Muscle of leg (tissue), 11 donors: Measurements from ENCODE around the gene ZNF622. TPM values are rescaled to one million over a fixed set of nuclear protein-coding genes. Genes with fewer than 3 reads are reported as not detected.
"Not testable (repeated sequence)": the region's sequence is repeated elsewhere in the genome, so short reads cannot be mapped to it uniquely, and the experiment has no call there.

Experiments used
- DNase-seq: peaks from one replicate; pipeline ENCODE4 v3.0.0; 2013
- H3K27ac ChIP-seq: one replicate; pipeline ENCODE4 v1.5.1; 2013; ENCODE audit warnings: mild to moderate bottlenecking, low read length, control low read depth
- H3K27me3 ChIP-seq: one replicate; pipeline ENCODE4 v1.6.1; 2013; ENCODE audit warnings: low read length; ENCODE audit not compliant: control insufficient read depth, insufficient read depth
- H3K36me3 ChIP-seq: one replicate; pipeline ENCODE4 v1.6.1; 2013; ENCODE audit warnings: low read length; ENCODE audit not compliant: control insufficient read depth, insufficient read depth
- H3K4me1 ChIP-seq: one replicate; pipeline ENCODE4 v1.6.1; 2013; ENCODE audit warnings: low read length; ENCODE audit not compliant: control insufficient read depth, insufficient read depth
- H3K4me3 ChIP-seq: one replicate; pipeline ENCODE4 v1.5.1; 2013; ENCODE audit warnings: low read length, control low read depth
- H3K9me3 ChIP-seq: replicated peaks from 2 replicates; pipeline ENCODE4 v1.6.1; 2013; ENCODE audit warnings: low read depth, low read length; ENCODE audit not compliant: control insufficient read depth
- WGBS: methylation state at CpG from one replicate; pipeline ENCODE4 v1.1.5; 2013; ENCODE audit warnings: missing lambda C conversion rate; ENCODE audit not compliant: insufficient coverage; 5-methylcytosine and 5-hydroxymethylcytosine counted together
- polyA plus RNA-seq, 8 donors: library from polyadenylated mRNA; unstranded; fragments of 120-200 nt; gene quantifications; one replicate each; pipeline versions ENCODE4 v1.2.1 to v1.2.3, GENCODE V29; 2013; ENCODE audit warnings: inconsistent platforms in 1 of 8, low replicate concordance in 1 of 8; ENCODE audit not compliant: insufficient read length in 8 of 8, insufficient read depth in 1 of 8
- total RNA-seq: library from RNA; stranded (reverse); fragments of 120-200 nt; gene quantifications from one replicate; pipeline ENCODE4 v1.2.4, GENCODE V29; 2013

Gene ZNF622
- total and polyA plus RNA-seq, 9 donors: 20.8 to 23.1 (median 22.0) TPM

DNA sequence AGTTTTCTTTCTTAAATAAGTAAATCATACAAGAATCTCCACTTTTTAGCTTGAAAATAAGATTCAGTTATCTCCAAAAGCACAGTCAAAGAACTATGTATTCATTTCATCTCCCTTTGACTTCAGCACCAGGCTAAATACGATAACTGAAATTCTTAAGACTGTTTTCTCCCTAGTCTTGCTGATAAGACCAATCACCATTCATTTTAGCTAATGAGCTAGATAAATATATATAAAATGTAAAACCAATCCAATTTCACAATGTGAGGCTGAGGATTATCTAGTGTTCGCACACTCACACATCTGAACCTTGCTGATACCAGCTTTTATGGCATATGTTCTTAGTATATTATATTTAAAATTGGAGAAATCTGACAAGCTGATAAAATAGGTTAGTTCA lies 17.3 kb upstream of the ZNF622 start:
- no CpG with 5 or more reads among the region's 2 CpGs for WGBS
- H3K27ac ChIP-seq: no peak overlapping the region

DNA sequence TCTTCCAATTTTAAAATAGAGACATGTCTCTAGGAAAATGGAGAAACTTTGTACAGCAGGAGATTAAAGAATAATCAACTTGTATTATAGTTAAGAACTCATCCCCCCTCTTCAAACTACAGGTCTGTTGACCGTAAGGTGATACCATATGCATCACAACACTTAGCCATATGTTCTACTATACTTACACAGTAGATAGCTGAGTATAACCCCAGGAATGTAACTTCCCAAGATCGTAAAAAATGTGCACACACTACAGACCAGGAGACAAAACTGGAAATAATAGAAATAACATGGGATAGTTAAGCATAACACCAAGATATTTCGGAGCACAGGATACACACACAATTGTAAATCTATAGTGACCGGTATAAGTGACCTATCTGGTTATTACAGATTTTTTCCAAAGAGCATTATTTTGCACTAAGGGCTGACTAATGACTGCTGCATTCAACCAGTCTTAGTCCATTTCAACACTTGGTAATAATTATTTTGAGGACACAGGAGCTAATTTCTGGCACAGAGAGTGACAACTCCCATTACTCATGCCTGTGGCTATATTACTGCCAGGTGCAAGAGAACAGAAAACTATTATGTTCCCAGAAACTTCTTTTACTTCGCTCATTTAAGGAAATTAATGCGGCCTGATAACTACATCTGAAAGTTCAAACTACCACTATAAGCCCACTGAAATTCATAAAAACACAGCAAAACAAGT lies 15.4 kb upstream of the ZNF622 start:
- no peaks in the 10 kb centered on the region for H3K27me3 ChIP-seq
- DNase-seq: no peak
- no peaks in the 10 kb centered on the region for H3K9me3 ChIP-seq
- no peak overlapping the region for H3K27ac ChIP-seq
- no peaks in the 10 kb centered on the region for H3K36me3 ChIP-seq
- H3K4me3 ChIP-seq: no peak overlapping the region
- no peaks in the 10 kb centered on the region for H3K4me1 ChIP-seq
- no CpG with 5 or more reads among the region's 6 CpGs for WGBS

More for the DNA sequence above, 17.3 kb upstream of the ZNF622 start:
- H3K4me3 ChIP-seq: no peak overlapping the region
- no peaks in the 10 kb centered on the region for H3K27me3 ChIP-seq
- H3K4me1 ChIP-seq: no peaks in the 10 kb centered on the region
- no peaks in the 10 kb centered on the region for H3K36me3 ChIP-seq
- no peak for DNase-seq
- H3K9me3 ChIP-seq: no peaks in the 10 kb centered on the region

DNA sequence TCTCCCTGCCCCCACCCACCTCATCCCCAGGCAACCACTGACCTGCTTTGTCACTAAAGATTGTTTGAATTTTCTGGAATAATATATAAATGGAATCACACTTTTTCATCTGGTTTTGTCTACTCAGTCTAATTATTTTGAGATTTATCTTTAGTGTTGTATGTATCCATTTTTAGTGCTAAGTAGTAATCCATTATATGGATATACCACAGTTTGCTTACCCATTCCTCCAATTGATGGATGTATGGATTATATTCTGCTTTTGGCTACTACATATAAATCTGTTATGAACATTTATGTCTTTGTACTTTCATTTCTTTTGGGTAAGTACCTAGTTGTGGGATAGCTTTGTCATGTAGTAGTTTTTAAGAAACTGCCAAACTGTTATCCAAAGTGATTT lies 14.5 kb upstream of the ZNF622 start:
- Histone ChIP-seq H3K4me1 (no peaks in the 10 kb centered on the region), H3K9me3 (no peaks in the 10 kb centered on the region), H3K27me3 (no peaks in the 10 kb centered on the region), H3K4me3 (no peak overlapping the region), H3K27ac (no peak overlapping the region), H3K36me3 (no peaks in the 10 kb centered on the region)
- DNase-seq: no peak

DNA sequence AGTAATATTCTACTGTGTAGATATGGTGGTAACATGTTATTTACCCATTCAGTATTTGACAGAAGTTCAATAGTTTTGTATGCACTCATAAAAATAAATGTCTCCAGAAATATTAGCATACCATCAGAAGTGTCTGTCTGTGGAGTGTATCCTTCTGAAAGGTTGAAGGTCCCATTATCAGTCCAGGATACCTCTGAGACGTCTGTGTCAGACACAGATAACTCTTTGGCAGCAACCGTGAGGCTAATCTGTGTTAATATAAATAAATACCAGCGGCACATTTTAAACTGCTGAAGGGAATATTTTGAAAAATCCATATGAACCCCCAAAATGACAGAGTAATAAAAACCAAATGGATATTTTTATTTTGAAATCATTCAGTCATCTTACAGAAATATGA lies 11.9 kb upstream of the ZNF622 start:
- Histone ChIP-seq H3K4me1 (no peaks in the 10 kb centered on the region), H3K4me3 (no peak overlapping the region), H3K27me3 (no peaks in the 10 kb centered on the region), H3K9me3 (no peaks in the 10 kb centered on the region), H3K27ac (no peak overlapping the region), H3K36me3 (no peaks in the 10 kb centered on the region)
- no peak for DNase-seq
- WGBS: no CpG with 5 or more reads among the region's 3 CpGs

DNA sequence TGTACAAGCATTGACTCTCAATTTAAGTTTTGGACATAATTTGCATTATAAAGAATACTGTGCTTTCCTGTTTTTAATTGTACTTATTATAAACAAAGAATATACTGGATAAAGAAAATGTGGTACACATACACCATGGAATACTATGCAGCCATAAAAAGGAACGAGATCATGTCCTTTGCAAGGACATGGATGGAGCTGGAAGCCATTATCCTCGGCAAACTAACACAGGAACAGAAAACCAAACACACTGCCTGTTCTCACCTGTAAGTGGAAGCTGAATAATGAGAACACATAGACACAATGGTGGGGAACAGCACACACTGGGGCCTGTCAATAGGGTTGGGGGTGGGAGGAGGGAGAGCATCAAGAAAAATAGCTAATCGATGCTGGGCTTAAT lies 10.8 kb upstream of the ZNF622 start:
- H3K36me3 ChIP-seq, H3K27ac ChIP-seq, H3K4me1 ChIP-seq, H3K27me3 ChIP-seq, DNase-seq, H3K4me3 ChIP-seq, H3K9me3 ChIP-seq: not testable (repeated sequence)
- no CpG with 5 or more reads among the region's 3 CpGs for WGBS

DNA sequence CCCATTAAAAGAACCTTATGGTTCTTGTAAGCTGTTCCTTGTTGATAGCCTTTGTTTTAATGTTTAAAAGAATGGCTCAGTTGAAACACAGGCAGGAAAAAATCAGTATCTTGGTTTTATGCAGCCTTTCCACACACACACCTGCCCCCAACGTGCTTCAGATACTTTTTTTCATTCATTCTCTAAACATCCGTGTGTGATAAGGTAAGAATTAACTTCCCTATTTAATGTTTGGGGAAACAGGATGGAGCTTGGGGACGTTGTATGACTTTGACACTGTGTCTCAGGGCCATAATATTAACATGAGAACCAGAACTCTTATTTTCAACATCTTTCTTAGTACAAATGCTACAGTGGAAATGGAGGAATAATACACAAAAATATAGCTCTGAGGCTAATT lies 5.8 kb upstream of the ZNF622 start:
- Histone ChIP-seq H3K4me1 (peaks cover 14% of the 10 kb centered on the region), H3K9me3 (no peaks in the 10 kb centered on the region), H3K27ac (no peak overlapping the region), H3K4me3 (no peak overlapping the region), H3K27me3 (no peaks in the 10 kb centered on the region), H3K36me3 (no peaks in the 10 kb centered on the region)
- DNase-seq: no peak
- no CpG with 5 or more reads among the region's 3 CpGs for WGBS

DNA sequence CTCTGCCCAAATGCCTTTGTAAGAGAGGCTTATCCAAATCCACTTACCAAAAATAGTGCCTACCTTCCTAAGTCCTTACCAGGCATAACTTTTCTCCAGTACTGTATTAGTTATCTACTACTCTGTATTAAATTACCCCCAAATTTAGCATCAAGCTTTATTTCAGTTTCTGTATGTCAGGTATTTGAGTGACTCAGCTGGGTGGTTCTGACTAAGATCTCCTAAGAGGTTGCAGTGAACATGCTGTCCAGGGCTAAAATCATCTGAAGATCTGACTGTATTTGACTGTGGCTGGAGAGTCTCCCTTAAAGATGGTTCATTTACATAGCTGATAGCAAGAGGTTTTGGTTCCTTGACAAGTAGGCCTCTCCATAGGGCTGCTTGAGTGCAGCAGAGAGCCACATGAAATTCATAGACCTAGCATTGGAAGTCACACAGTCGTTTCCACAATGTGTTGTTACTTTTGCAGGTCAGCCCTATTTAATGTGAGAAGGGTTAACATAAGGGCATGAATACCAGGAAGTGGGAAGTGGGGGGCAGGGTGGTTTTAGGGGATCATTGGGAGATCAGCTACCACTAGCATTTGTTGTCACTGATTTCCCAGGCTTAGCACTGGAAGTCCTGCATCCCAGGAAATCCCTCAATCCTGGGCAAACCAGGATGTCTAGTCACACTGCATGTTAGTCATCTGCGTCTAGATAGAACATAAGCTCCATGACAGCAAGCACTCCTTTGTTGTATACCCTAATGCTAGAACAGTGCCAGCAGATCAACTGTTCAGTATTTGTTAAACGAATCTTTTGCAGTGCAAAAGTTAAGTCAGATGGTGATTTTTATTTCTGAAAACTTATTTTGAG lies 2.0 kb upstream of the ZNF622 start:
- Histone ChIP-seq H3K4me1 (peaks cover 26% of the 10 kb centered on the region), H3K27ac (no peak overlapping the region), H3K9me3 (no peaks in the 10 kb centered on the region), H3K36me3 (peaks cover 10% of the 10 kb centered on the region), H3K27me3 (no peaks in the 10 kb centered on the region), H3K4me3 (no peak overlapping the region)
- WGBS: 50% methylated on average over 1 of the region's 3 CpGs
- DNase-seq: peak; percentile 24

DNA sequence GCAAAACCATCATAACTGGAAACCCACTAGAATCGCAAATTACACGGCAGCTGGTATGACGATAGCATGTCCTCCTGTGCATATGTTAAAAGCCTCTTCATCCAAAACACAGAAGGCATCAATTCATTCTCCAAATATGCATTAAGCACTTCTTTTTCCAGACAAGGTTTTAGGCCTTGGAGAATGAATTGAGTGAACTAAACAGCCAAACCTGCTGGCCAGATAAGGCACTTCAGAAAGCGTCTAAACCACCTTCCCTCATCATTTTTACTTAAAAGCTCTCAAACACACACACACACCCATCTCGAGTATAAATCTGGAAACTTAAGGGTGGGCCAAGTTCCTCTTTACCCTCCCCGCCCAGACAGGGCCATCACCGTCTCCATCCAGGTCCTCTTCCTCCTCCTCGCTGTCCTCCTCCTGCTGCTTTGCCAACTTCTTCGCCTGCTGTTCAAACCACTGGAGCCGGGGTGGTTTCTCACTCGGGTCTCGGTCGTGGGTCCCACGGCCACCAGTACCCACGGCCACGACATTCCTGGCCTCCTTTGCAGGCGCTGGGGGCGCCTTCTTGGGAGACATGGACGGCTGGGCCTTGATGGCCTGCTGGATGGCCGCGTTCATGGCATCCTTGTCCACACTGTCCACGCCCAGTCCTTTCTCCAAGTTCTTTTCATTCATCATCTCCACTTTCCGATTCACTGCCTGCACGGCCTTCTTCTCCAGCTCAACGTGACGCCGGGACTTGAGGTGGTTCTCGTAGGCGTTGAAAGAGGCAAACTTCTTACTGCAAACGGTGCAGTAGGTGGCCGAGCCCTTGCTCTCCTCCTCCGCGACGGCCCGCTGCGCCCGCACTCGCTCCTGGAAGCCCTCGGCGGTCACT lies 696 bp downstream of the ZNF622 start:
- peaks cover 27% of the 10 kb centered on the region for H3K36me3 ChIP-seq
- H3K4me1 ChIP-seq: peaks cover 31% of the 10 kb centered on the region
- H3K9me3 ChIP-seq: no peaks in the 10 kb centered on the region
- WGBS: 5% methylated on average over 35 of the region's 40 CpGs
- peak overlapping the region; percentile 70 for H3K27ac ChIP-seq
- peak overlapping the region; percentile 92 for H3K4me3 ChIP-seq
- no peaks in the 10 kb centered on the region for H3K27me3 ChIP-seq
- DNase-seq: peak; percentile 16

DNA sequence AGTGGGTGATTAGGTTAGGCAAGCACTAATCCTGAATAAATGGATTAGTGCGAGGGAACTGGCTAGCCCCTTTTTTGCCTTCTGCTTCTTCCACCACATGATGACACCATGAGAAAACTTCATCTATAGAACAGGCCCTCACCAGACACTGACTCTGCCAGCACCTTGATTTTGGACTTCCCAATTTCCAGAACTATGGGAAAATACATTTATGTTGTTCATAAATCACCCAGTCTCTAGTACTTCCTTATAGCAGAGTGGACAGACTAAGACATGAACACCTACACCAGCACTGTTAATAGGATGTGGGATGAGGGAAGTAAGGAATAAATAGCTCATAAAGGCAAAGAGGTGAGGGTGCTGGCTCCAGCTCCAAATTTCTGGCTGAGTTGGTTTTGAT lies 1.4 kb downstream of the ZNF622 start:
- peaks cover 28% of the 10 kb centered on the region for H3K4me1 ChIP-seq
- H3K4me3 ChIP-seq: peak overlapping the region; percentile 92
- H3K36me3 ChIP-seq: peaks cover 27% of the 10 kb centered on the region
- H3K27me3 ChIP-seq: no peaks in the 10 kb centered on the region
- no peak for DNase-seq
- WGBS: no CpG with 5 or more reads among the region's 1 CpG
- no peaks in the 10 kb centered on the region for H3K9me3 ChIP-seq
- H3K27ac ChIP-seq: no peak overlapping the region

DNA sequence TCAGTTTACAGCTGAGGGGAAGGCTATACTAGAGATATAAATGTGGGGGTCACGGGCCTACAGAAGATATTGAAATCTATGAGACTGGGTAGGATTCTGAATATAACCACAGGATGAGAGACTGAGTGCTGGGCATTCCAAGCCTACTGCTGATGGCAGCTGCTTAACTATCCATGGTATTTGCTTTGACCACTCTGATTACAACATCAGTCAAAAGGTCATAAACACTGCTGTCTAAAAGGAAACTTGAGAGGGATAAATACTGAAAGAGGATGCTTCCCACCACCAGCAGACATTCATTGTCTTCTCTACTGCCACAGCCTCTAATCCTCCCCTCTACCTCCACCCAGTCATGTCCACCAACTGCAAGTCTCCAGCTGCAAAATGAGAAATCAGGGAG lies 3.8 kb downstream of the ZNF622 start:
- WGBS: 100% methylated on average over 1 of the region's 1 CpG
- Histone ChIP-seq H3K9me3 (no peaks in the 10 kb centered on the region), H3K36me3 (peaks cover 31% of the 10 kb centered on the region), H3K27me3 (no peaks in the 10 kb centered on the region), H3K4me3 (no peak overlapping the region), H3K4me1 (peaks cover 21% of the 10 kb centered on the region), H3K27ac (no peak overlapping the region)
- peak; percentile 34 for DNase-seq
